ENCODE data around the gene GPR33.
"Not testable (repeated sequence)": the region's sequence is repeated elsewhere in the genome, so short reads cannot be mapped to it uniquely, and the experiment has no call there.

The GPR33 gene

DNA sequence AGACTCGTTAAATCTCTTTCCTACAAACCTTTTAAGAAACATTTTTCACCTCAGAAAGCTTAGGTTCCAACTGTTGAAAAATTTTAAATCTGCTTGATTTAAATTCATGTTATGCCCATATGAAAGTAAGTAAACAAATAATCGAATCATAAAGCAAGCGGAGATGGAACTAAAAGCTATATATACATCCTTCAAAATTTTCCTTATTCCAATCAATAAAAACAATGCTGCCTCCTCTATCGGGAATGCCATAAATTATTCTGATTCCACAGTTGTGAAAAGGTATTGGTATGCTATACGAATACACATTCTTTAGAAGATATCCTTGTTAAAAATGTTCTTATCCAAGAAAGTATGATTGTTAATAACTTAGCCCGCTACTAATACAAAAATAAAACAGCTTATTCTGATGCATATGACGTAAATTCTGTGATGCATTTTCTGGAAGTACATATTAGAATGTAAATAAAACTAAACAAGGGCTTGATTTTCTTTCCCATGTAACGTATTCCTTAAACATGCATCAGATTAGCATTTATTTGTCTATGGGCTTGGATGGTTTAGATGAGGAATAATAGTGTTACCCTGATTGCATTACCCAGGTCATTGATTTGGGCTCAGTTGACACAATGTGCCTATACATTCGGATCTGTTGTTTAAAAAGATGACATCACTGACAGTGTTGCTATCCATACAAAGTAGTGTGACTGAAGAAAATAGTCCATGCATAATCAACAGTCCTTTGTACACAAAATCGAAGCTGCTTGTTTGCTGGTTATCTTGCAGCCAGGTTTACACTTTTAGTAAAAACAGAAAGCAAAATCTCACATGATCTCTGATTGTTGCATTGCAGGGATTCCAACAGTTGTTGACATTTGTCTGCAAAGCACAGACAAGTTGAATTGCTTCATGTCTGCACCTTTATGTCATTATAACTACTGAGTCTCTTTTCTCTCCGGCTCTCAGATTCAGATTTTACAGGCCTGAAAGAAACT lies 29.9 kb downstream of the GPR33 start:
- DNase-seq = no peak

DNA sequence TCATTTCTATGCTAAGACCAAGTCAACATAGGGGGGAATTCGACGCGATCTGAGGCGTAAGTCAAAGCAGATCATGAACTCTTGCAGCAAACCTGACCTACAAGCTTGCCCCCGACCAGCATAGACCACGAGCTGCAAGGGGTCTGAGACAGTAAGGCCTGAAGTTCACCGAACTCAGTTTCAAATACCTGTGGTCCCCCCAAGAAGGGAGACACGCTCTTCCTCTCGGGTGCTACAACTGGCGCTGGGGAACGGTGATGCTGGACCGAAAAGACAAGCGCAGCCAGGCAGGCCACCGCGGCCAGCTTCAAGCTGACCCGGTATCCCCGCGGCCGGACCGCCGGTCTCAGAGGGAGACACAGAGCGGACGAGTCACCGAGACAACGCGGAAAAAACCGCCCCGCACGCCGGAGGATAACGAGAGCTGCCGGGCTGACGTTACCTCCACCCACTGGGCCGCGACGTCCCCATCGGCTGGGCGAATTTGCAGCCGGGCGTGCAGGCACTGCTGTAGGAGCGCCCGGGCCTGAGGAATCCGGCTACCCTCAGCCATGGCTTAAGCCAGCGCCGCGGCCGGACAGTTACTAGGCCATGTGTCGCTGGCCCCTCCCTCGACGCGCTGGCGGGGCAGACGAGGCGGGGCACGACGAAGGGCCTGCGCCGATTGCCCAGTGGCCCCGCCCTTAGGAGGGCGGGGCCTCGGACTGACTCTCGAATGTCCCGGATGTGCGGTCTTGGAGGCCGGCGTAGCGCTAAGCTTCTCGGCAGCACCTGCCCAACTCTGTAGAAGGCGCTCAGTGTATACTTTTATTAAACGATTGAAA lies 30.8 kb downstream of the GPR33 start, which contains the start of gene DTD2:
TSS of gene DTD2 (minus strand) at position 666 of the 824 bp plus-strand sequence. CDS start at position 553, 113 bp downstream.
- DNase-seq = peak; percentile 97

DNA sequence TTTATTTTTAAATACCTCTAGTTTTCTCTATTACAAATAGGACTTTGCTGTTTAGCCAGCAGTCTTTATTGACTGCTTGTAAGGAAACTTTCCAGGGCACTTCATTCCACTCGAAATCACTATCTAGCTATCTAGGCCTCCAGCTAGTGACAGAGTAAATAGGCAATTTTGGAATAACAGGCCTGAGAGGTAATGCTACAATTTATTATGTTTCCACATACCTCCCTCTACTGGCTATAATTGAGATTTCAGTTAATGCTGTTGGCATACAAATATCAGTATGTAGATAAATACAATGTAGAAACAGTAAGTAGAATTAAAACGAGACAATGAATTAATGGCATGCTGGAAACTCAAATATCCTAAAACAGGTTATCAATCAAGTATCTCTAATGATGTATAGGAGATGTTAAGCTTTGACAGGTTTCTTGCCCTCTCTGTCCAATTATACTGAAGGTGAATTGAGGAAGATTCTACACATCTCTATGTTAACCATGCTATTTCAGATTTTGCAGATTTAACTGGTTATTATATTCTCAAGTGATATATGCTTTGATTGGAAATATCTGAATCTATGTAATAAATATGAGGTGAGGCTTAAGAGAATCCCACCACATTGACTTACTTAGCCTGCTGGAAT lies 37.7 kb downstream of the GPR33 start:
- no peak for DNase-seq

DNA sequence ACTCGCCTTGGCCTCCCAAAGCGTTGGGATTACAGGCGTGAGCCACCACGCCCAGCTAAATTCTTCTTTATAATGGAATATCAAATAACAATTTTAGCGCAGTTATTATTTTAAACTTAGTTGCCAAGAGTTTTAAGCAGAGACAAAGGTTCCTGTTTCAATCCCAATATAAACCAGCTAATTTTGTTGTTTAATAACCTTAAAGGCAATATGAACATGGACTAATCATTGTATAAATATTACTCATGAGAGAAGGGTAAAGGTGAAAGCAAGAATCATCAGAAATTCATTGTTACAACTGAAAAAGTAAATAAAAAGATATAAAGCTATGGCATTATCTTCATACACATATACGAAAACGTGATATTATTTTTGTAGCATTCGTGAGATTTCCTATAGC lies 38.7 kb downstream of the GPR33 start:
- DNase-seq = no peak

DNA sequence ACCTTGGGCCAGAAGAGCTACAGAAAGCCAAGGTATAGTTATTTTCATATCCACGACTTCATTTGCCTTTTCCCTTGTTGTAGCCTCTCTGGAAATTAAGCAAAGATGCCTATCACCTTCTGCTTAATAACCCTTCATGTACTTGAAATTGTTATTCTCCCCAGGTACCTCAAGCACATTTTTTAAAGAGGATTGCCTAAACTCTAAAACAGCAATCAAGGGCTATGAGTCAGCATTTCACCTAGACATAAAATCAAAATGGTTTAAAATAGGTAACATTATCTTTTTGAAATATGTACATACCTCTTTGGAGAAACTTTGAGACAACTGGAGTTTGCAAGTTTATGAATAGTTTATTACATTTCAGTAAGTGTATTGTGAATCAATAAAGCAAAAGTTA lies 42.1 kb downstream of the GPR33 start:
- no peak for DNase-seq

DNA sequence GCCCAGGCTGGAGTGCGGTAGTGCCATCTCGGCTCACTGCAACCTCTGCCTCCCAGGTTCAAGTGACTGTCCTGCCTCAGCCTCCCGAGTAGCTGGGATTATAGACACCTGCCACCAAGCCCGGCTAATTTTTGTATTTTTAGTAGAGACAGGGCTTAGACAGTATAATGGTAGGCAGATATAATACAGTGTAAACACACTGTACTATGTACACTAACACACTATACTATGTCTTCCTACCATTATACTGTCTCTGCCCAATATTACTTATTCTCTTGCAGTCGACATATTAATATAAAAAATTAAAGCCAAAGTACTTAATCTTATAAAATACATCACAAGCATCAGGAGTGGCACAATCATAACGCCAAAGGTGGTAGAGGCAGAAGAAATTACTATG lies 45.6 kb downstream of the GPR33 start:
- no peak for DNase-seq

DNA sequence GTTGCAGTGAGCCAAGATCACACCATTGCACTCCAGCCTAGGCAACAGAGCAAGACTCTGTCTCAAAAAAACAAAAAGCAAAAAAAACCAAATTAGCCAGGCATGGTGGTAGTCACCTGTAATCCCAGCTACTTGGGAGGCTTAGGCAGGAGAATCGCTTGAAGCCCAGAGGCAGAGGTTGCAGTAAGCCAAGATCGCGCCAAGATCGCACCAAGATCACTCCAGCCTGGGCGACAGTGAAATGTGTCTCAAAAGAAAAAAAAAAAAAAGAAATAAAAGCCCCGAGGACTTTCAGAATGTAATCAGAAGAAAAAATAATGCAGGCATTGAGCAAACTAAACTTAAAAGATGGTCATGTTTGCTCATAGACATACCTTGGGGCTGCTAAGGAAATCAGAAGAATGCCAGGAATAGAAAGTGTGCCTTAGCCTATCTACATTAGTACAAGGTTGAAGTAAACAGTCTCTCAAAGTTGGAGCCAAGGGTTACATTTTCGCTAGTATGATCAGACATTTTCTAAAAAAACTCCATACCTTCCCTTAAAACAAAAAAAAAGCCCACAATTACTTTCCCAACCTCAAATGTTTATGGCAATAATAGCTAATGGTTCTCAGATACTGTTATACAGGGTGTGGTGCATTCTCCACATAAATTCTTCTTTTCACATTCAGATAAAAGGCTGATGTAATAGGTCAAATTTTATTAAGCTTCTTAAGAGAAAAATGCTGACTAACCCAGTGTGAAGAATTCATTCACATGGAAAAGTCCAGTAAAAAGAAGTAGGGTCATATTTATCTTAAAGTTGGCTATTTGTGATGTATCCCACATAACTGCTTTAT lies 46.3 kb downstream of the GPR33 start:
- DNase-seq = no peak

DNA sequence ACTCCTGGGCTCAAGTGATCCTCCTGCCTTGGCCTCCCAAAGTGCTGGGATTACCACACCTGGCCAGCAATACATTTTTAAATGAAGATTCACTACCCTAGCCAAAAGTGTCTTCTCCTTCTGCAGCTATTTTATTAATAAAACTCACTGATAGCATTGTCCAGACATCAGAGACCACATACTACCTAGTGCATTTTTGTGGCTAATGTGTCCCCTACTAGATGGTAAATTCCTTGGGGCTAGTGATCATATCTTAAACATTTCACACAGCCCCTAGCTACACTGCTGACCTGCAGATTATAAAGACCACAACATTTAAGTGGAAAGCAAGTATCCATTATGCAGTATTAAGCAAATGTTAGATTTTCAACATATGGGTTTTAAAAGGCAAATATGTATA lies 47.6 kb downstream of the GPR33 start:
- DNase-seq = no peak

DNA sequence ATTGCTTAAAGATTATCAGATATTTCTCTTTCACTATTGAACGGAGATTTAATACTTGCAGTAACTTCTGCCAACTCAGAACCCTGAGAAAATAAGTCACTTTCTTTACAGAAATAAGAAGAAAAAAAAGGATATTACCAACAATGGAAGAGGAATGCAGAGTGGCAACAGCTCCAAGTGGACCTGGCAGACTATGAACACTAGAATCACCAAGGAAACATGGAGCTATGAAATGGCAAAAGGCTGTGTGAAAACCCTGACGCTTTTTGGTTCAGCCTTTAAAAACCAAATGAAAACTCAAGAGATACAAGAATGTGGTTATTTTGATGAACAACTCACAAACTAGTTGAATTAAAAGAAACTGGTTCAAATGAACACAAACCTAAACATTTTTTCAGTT lies 48.3 kb downstream of the GPR33 start:
- DNase-seq = no peak

DNA sequence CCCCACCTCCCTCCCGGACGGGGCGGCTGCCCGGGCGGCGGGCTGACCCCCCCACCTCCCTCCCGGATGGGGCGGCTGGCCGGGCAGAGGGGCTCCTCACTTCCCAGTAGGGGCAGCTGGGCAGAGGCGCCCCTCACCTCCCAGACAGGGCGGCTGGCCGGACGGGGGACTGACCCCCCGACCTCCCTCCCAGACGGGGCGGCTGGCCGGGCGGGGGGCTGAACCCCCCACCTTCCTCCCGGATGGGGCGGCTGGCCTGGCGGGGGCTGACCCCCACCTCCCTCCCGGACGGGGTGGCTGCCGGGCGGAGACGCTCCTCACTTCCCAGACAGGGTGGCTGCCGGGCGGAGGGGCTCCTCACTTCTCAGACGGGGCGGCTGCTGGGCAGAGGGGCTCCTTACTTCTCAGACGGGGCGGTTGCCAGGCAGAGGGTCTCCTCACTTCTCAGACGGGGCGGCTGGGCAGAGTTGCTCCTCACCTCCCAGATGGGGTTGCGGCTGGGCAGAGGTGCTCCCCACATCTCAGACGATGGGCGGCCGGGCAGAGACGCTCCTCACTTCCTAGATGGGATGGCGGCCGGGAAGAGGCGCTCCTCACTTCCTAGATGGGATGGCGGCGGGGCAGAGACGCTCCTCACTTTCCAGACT lies 50.7 kb downstream of the GPR33 start:
- not testable (repeated sequence) for DNase-seq

DNA sequence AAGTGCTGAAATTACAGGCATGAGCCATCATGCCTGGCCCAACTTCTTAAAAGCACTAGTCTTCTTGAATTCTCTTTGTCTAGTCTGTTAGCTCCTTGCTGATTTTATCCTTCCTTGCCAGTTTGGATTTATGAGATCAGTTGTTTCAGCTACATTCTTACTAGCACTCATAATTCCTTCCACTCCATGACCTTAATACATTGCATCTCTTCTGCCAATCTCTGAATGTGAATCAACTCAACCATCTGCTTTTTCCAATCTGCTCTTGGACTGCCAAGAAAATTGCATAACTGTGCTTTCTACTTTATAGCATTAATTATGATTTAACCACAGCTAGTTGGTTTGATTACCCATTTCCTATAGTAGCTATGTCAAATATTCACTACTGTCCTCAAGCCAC lies 52.6 kb downstream of the GPR33 start:
- no peak for DNase-seq

Data from femur (tissue), 1 donor.